Measurements from ENCODE around the gene ACOX3.

The ACOX3 gene

DNA sequence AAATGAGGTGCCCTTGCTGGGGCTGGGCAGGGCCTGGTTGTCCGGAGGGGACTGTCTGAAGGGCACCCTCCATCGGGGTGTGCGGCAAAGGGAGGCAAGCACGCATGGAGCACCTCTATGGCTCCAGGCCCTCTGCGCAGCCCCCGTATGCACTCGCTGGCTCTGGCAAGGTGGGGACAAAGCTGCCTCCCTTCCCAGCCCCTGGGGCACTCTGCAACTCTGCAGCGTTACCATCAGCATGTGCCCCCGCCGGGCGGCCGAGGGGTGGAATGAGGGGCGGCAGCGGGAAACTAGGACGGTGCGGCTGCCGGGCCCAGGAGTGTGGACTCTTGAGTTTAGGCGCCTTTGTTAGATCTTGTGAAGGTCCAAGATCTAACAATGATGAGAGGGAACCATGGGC lies 26.5 kb upstream of the ACOX3 start:
- DNase-seq = no peak

DNA sequence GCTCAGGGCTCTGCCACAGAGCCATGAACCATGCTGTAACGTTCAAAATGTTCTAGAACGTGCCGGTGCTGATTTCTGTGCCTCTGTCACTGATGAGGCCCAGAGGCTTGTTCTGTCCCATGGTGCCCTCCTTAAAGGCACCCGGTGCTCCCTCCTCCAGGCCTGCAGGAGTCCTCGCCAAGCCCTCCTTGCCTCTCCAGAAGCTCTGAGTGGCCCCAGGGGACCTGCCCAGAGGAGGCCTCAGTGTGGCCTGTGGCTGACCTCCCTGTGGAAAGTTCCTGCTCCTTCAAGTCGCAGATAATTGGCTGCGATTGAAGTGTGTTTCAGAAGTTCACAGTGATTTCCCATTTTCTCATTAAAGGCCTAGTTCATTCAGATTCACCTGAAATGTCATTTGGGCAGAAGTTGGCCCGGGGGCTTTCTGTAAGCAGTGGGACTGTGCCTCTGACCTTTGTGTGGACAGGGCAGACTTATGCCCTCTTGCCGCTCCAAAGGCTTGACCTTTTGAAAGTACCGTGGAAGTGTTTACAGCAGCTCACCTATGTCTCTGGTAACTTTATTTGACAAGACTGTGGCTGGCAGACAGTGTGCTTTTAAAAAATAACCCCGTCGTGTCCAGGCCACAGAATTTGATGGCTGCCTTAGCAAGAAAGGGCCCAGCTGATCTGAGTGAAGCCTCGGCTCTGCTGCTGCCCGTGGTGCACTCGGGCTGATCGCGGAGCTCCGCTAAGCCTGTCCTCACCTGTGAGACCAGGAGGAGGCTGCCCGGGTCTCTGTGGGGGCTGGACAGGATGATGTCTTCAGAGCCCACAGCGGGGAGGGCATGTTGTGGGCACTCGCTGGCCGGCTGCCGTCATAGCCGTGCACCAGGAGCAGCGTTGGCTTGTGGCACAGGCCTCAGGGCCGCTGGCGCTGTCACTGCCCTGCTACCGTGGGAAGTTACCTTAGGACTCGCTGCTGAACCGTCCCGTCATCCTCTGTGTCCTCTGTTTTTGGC lies 25.4 kb upstream of the ACOX3 start:
- DNase-seq = no peak

DNA sequence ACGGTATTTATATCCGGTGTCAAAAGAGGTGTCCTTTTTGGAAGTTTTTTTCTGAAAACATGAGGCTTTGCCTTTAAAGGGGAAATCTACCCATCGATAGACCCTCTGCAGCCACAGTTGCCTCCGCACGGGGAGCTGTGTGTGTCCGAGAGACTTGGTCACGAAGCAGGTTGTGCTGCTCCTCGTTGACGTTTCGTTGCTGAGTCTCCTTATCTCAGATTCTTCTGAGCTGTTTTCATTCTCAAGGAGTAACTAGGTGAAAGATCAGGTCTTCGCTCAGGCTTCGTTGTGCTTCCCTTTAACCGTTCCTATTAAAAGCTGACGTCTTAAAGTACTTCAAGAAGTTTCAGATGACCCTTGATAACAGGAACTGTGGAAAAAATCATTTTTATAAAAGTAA lies 23.9 kb upstream of the ACOX3 start:
- DNase-seq = no peak

DNA sequence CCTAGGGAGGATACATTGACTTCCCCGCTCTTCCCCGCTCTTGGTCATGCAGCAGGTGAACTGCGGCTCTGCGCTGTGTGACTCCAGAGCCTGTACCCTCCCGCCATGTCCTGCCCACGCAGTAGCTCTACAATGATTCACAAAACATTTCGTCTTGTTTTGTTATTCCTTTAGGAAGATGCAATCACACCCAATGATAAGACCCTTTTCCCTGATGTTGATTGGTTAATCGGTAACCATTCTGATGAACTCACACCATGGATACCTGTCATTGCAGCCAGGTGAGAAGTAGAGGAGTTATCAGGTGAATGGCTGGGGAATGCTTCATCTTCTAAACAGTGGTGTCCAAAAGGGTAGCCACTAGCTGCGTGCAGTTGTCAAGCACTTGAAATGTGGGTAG lies 23.3 kb upstream of the ACOX3 start:
- DNase-seq = no peak

DNA sequence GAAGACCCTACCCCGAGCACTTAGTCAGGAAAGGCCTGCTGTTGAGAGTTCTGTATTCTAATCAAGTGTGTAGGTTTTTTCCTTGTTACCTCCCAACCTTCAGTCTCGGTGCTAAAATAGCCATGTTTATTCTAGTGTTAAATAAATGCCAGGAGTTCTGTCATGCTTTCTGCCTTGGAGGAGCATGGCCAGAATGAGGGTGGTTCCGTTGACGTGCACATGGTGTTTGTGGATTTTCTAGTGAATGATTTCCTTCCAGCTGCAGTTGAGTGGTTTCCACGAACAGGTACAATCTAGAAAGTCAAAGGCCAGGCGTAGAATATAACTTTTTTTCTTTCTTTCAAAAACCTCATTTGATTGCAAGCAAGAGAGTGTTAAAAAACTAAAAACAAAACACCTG lies 21.1 kb upstream of the ACOX3 start:
- no peak for DNase-seq

DNA sequence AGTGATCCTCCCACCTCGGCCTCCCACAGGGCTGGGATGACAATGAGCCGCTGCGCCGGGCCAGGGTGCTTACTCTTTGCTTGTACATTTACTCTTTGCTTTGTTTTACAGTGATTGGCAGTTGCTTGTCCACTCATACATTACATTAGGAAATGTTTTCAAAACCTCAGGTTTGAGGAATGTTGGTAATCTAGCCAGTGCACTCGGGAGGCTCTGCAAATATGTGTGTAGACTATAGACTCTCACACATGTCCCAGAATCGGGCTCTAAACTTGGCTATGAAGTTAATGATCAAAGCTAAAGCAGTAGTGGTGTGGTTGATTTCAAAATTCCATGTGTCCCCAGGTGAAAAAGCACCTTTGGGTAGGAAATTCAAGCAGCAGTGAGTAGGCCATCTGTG lies 20.6 kb upstream of the ACOX3 start:
- no peak for DNase-seq

DNA sequence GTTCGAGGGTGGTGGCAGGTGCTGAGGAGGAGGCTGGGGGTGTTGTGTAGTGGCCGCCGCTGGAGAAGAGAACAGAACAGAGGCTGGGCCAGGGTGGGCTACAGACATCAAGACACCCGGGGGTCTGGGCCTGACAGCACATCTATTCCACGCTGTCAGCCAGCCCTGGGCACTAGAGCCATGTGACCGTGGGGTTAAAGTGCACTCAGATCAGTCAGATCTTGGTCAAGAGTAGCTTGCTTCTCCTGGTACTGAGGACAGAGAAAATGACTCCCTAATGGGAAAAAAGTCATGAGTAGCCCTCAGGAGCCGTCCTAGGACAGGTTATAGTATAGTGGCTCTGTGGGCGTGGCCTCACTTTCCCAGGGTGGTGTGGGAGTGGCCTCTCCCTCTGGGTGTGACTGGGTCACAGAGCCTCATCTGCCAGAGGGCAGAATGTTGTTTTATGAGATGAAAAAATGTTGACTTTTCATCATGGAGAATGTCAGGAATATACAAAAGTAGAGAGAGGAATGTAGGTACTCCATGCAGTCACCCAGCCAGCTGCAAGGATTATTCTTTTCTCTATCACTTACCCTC lies 19.4 kb upstream of the ACOX3 start:
- no peak for DNase-seq

DNA sequence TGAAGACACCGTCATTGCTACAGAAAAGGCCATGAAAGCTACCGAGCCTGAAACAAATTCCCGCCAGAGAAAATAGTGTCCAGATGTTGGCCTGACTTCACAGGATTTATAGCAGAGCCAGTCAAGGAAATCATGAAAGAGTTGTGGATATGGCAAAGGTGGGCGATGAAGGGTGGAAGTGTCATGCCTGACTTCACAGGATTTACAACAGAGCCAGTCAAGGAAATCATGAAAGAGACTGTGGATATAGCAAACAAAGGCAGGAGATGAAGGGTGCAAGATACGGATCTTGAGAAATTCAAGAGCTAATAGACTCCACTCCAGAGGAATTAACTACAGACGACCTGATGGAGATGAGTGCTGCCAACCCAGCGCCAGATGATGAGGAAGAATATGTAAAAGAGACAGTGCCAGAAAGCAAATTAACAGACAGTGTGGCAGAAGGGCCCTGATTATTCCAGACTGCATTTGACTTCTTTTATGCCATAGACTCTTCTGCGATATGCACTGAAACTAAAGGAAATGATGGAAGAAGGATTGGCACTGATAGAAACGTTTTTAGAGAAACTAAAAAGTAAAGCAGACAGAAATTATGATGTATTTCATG lies 17.2 kb upstream of the ACOX3 start:
- no peak for DNase-seq

DNA sequence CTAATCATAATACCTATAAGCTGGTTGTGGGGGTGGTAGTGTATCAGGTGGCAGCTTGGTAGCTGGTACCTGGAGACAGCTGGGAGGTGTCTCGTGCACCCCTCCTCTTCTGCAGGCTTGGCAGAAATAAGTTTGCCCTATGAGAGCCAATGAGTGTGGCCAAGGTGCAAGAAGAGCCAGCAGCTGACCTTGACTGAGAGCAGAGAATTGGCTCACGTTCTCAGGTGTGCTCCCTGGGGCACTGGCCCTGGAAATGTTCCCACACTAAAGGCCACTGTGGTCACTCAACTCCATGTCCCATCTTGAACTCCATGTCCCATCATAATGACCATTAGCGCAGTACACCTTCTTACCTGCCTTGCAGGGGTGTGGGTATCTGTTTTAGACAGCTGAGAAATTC lies 13.4 kb upstream of the ACOX3 start:
- DNase-seq = no peak

DNA sequence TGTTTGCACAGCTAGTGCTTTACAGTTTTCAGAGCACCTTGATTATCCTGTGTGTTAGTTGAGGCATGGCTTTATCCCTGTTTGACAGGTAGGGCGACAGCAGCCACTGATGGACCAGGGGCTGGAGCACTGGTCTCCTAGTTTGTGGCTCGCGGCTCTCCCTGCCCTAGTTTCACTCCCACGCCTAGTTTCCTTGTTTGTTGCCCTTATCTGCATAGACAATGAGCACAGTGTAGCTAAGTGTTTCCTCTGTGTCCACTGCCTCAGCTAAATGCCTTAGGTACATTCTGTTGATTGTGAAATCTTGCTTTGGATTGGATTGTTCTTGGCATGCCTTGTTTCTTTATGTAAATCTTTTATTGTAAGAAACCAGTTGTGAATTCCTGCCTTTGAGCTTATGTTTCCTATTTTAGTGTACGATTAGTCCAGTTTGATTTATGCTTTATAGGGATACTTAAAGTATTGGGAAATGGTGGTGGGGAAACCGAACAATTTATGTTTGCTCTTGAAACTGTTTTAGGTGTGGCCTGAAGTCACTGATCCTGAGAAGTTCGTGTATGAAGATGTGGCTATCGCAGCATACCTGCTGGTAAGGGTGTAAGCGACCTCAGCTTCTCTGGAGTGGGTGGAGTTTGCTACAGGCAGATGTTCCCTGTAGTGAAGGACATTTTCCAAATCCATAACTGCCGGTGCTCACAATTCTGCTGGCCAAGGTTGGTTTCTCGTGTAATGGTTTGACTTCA lies 11.1 kb upstream of the ACOX3 start:
- DNase-seq = no peak

DNA sequence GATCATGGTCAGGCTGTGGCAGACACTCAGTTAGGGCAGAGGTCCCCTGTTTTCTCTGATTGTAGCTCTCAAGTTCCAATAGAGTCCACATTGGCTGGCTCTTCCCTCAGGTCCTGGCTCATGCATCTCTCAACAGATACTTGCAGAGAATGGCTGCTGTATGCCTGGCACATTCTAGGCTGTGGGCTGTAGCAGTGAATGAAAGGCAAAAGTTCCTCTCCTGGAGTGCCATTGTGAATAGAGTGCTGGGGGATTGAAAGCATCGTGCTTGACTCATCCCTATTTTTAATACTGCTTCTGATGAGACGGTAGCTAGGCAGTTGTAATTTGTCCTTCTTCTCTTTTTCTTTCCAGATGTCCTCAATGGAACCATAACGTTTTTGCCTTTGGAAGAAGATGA lies 5.6 kb upstream of the ACOX3 start:
- DNase-seq = no peak

DNA sequence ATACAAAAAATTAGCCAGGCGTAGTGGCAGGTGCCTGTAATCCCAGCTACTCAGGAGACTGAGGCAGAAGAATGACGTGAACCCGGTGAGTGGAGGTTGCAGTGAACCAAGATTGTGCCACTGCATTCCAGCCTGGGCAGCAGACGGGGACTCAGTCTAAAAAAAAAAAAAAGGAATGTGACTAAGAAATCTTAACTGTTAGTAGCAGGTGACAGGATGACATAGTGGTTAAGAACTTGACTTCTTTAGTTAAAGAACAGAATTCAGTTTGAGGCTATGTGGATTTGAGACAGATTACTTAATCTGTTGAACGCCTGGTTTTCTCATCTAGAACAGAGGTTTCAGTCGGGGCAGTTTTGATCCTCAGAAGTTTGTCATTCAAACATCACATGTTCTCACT lies 3.3 kb upstream of the ACOX3 start:
- DNase-seq = no peak

DNA sequence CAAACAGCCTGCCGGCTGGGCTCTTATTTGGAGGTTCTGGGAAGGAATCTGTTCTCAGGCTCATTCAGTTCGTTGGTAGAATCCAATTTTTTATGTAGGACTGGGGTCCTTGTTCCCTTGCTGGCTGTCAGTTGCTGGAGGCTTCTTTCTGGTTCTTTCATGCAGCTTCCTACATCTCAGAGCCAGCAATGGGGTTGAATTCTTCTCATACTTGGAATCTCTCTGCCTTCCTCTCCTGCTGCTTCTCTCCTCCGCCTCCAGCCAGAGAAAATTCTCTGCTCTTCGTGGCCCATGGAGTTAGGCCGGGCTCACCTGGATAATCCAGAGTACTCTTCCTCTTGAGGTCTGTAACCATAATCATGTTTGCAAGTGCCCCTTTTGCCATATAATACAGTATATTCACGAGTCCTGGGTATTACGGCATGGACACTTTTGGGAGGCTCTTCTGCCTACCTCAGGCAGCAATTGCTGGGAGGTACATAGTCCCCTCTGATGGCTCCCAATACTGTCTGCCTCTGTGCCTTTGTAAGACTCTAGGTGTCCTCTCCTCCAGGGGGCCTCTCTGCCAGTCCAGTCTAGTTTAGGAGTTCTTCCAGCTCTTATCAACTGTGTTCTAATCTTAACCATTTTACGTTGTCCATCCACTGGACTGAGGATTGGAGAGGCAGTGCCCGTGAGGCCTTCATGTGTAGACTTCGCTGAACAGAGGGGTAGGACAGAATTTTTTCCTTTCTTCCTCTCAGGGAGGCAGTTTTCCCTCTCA lies 2.3 kb upstream of the ACOX3 start:
- no peak for DNase-seq

DNA sequence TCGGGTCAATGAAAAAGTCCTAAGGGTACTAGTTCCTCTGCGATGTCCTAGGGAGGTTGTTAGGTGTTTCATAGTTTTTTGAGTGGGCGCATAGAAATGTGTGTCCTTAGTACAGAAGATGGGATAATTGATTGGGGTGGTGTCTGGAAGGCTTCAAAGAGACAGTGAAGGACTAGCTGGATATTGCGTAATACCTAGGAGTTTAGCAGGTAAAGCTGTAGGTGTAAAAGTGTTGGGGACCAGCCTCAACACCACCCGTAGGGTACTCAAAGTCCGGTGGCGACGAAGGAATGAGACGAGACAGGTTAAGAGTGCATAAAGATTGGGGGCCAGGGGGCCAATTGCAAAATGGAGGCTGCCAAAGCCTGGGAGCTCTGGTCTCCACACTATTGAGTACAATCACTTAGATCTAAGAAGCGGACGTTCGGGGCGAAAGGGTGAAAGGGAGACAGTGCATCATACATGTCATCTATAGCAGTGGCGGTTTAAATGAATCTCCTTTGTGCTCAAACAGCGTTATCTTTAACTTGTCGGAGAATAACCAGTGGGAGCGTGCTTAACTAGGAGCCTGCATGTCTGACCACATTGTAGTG lies 1.1 kb upstream of the ACOX3 start:
- DNase-seq = no peak

DNA sequence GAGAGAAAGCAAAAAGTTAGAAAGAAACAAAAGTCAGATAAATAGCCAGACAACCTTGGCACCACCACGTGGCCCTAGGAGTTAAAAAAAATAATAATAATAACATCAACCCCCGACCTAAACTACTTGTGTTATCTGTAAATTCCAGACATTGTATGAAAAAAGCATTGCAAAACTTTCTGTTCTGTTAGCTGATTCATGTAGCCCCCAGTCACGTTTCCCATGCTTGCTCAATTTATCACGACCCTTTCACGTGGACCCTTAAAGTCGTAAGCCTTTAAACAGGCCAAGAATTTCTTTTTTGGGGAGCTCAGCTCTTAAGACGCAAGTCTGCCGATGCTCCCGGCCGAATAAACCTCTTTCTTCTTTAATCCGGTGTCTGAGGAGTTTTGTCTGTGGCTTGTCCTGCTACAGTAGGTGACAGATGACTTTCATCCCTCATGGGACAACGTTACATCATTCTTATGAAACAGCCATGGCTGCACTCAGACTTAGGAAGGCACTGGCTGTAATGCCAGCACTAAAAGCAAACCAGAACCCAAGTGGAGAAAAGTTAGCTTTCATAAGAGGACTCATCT lies 520 bp downstream of the ACOX3 start:
- DNase-seq = peak in 1 of 5 experiments; percentile 68

DNA sequence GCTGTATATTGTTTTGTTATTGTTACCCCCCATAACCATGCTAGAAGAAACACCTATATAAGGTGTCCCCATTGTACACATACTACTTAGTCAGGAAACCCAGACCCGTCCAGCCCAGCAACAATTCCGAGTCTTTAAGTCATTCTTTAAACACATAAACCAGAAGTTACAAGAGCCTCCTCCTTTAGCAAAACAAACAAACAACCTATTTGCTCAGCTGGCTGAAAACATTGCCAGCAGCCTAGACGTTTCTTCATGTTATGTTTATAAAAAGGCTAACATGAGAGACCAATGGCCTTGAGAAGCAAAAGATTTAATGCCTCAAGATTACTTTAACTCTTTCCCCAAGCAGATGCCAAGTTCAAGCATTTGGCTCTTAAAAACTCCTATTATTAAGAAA lies 1.4 kb downstream of the ACOX3 start:
- no peak for DNase-seq

DNA sequence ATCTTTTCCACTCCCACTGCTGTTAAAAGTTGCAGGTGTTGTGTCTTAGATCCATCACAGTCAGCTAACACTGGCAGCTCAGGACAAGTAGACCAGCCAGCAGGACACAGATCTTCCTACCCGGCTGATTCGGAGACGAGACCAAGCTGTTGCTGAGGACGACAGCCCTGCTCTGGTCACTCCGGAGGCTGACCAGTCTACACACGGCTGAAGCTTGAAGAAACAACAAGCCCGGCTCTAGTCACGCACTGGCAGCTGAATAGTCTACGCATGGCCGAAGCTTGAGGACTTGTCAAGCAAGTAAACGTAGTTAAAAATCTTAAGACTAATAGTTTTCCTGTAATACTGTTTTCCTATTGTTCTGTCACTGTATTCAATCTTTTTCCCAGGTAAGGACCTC lies 1.8 kb downstream of the ACOX3 start:
- DNase-seq = no peak

DNA sequence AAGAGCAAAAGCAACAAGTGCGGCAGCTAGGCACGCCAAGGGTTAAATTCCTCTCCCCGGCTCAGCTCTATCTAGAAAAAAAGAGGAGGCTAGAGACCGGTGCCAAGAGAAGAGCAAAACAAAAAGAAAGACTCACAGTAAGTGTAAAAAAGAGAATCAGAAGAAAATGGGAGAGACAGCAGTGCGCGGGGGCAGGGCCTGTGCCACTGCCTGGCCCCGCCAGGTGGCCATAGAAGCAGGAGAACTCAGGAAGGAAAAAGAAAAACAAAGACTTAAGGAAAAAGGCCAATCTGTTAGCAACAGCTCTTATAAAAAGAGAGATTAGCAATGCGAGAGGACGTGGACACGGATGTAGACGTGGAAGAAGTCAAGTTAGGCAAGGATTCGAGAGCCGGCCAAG lies 3.2 kb downstream of the ACOX3 start:
- DNase-seq = no peak

DNA sequence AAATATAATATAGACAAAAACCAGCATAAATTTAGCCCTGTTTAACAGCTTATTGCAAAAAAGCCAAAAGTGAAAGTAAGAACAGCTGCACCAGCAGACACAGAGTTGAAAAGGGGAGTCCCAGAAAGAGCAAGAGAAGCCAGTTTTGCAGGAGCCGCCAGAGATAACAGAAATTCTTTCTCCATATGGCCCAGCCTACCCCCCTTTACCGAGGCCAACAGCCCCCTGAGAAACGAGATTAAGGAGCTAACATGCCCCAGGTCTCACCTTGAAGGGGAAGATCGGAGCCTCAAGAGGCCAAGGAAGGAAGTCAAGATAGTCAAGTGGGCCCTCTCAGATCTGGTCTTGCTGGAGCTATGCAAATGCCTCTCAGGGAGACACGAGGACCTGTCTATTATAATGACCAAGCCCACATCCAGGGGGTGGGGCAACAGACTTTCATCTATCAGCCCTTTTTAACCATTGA lies 4.8 kb downstream of the ACOX3 start:
- DNase-seq = peak in 2 of 5 experiments; percentile 15 to 68

DNA sequence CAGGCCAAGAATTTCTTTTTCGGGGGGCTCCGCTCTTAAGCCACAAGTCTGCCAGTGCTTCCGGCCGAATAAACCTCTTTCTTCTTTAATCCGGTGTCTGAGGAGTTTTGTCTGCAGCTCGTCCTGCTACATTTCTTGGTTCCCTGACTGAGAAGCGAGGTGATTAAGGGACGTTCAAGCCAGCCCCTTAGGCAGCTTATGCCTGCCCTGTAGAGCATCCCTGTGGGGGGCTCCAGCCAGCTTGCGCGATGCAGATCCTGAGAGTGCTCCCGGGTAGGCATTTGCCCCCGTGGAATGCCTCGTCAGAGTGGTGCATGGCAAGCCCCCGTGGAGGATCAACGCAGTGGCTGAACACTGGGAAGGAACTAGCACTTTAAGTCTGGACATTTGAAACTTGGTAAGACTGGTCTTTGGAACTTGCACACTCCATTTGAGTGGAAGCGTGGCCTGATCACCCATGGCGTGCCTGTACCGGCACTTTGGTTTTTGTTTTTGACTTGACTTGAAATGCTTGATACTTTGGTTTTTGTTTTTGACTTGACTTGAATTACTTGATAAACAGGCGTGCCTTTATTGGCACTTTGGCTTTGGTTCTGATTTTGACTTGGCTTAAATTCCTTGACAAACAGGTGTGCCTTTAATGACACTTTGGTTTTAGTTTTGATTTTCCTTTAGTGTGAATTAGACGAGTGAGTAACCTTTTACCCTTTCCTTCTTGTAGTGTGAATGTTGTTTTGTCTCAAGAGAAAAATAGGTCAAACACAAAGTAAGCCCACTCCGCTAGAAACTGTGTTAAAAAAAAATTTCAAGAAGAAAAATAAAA lies 6.1 kb downstream of the ACOX3 start:
- DNase-seq = no peak

DNA sequence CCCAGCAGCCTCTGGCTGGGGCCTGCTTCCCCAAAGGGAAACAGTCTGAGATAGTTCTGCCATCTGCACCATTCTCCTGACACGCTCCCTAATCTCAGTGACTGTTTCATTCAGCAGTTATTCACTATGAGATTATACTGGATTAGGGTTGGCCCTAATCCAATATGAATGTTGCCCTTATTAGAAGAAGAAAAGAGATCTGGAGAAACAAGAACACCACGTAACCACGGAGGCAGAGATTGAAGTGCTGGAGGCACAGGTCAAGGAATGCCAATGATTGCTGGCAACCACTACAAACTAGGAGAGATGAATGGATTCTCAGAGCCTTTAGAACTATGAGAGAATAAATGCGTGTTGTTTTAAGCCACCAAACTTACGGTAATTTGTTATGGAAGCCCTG lies 7.4 kb downstream of the ACOX3 start:
- no peak for DNase-seq

Measured in T-helper 2 cell (primary cell).